Activated CD4-positive, alpha-beta T cell treated with anti-CD3 and anti-CD28 coated beads, Interleukin-2, Interleukin-4, amounts not matched to agents 100 ng/mL and 50 ng/mL, durations not matched to agents 16 hours and 8 hours (primary cell): ENCODE measurements around the gene INAFM2.

ENCODE experiments used
- DNase-seq: peaks from one replicate; pipeline ENCODE4 v3.0.0-alpha.2; 2020; ENCODE audit warnings: low spot score

The INAFM2 gene

GRCh38 chr15:40365016-40365415 lies 41.5 kb downstream of the INAFM2 start:
- no peak for DNase-seq

GRCh38 chr15:40365624-40366456 lies 42.3 kb downstream of the INAFM2 start:
- DNase-seq: no peak

- no peak for DNase-seq
These were observed 43.2 kb downstream of the INAFM2 start for GRCh38 chr15:40366457-40367370.

DNA sequence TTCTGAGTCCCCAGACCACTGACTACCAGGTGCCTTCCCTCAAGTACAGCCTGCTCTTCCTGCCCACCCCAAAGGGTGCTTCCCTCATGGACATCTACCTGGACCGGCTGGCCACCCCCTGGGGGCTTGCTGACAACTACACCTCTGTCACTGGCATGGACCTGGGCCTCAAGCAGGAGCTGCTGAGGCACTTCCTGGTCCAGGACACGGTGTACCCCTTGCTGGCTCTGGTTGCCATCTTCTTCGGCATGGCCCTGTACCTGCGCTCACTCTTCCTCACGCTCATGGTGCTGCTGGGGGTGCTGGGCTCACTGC lies 43.8 kb downstream of the INAFM2 start:
- DNase-seq: no peak

- DNase-seq: peak; percentile 91
These were observed 44.5 kb downstream of the INAFM2 start for GRCh38 chr15:40367686-40368611.

DNA sequence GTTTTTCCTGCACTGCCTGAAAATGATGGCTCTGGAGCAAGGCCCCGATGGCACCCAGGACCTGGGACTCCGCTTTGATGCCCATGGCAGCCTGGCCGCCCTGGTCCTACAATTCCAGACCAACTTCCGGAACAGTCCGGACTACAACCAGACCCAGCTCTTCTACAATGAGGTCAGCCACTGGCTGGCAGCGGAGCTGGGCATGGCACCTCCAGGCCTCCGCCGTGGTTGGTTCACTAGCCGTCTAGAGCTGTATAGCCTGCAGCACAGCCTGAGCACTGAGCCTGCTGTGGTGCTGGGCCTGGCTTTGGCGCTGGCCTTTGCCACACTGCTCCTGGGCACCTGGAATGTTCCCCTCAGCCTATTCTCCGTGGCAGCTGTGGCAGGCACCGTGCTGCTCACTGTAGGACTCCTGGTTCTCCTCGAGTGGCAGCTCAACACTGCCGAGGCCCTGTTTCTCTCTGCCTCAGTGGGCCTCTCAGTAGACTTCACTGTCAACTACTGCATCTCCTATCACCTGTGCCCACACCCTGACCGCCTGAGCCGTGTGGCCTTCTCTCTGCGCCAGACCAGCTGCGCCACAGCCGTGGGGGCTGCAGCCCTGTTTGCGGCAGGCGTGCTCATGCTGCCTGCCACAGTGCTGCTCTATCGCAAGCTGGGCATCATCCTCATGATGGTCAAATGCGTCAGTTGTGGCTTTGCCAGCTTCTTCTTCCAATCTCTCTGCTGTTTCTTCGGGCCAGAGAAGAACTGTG lies 45.4 kb downstream of the INAFM2 start:
- no peak for DNase-seq

DNA sequence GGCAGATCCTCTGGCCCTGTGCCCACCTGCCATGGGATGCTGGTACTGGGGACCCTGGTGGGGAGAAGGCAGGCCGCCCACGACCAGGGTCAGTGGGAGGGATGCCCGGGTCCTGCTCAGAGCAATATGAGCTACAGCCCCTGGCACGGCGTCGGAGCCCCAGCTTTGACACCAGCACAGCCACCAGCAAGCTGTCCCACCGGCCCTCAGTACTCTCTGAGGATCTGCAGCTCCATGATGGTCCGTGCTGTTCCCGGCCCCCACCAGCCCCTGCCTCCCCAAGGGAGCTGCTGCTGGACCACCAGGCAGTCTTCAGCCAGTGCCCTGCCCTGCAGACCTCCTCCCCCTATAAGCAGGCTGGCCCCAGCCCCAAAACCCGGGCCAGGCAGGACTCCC lies 46.0 kb downstream of the INAFM2 start:
- DNase-seq: no peak

DNA sequence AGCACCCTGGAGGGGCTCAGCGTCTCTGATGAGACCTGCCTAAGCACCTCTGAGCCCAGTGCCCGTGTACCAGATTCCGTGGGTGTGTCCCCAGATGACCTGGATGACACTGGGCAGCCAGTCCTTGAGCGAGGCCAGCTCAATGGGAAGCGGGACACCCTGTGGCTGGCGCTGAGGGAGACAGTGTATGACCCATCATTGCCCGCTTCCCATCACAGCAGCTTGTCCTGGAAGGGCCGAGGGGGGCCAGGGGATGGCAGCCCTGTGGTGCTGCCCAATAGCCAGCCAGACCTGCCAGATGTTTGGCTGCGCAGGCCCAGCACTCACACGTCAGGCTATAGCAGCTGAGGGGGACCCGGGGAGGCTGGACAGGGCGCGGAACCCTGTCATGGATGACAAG lies 46.5 kb downstream of the INAFM2 start:
- no peak for DNase-seq

DNA sequence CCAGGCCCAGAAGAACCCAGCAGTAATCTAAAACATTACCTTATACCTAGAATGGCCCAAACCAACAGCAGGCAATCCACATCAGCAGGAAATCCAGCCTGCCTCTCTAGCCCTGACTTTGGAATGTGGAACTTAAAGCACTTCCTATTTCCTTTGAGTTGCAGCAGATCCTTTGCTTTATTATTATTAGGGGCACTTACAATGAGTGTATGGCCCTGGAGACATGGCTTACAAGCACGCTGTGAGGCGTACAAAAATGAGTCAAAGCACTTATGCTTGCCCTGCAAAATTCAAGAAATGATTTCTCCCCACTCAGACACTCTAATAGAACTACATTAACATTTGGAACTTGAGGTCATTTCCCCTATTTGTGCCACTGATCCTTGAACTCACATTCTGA lies 49.5 kb downstream of the INAFM2 start:
- no peak for DNase-seq
